HG02759 (cell line): ENCODE results near the gene SAMD7.

Experiments used
- ATAC-seq: cut with Tn5 transposase; IDR thresholded peaks from one replicate; pipeline ENCODE4 v1.9.1; 2021; ENCODE audit warnings: mild to moderate bottlenecking, moderate library complexity; ENCODE audit not compliant: unreplicated experiment

The SAMD7 gene

GRCh38 chr3:169965562-169966427 lies 54.4 kb downstream of the SAMD7 start:
- peak; percentile 27 for ATAC-seq

GRCh38 chr3:169966428-169966950 lies 55.1 kb downstream of the SAMD7 start, which contains the start of gene SEC62:
Gene SEC62 (plus strand): TSS chr3:169966807. CDS start chr3:169966823, 16 bp downstream.
- peak; percentile 95 for ATAC-seq

GRCh38 chr3:169966951-169967915 lies 55.9 kb downstream of the SAMD7 start:
- ATAC-seq, result peak; percentile 40

- no peak for ATAC-seq
Measured at GRCh38 chr3:169968224-169968885, 57.0 kb downstream of the SAMD7 start.

- no peak for ATAC-seq
Measured at GRCh38 chr3:169969174-169970095, 58.1 kb downstream of the SAMD7 start.

GRCh38 chr3:169970847-169971246 lies 59.5 kb downstream of the SAMD7 start:
- no peak for ATAC-seq

- ATAC-seq, result no peak
Measured at GRCh38 chr3:169971522-169971921, 60.1 kb downstream of the SAMD7 start.

GRCh38 chr3:169980055-169980454 lies 68.7 kb downstream of the SAMD7 start:
- no peak for ATAC-seq

GRCh38 chr3:169984292-169984691 lies 72.9 kb downstream of the SAMD7 start:
- no peak for ATAC-seq
